Type B pancreatic cell (in vitro differentiated cells): ENCODE results near the gene PHAX. TPM values are rescaled to one million over a fixed set of nuclear protein-coding genes. Genes with fewer than 3 reads are reported as not detected.

Source experiments
- DNase-seq: peaks from one replicate; pipeline ENCODE4 v3.0.0; 2021; ENCODE audit warnings: mixed read lengths; ENCODE audit not compliant: unreplicated experiment; ENCODE audit errors: extremely low spot score
- H3K27ac Mint-ChIP-seq: 2 replicates; pipeline ENCODE4 v1.8.0; 2021; ENCODE audit warnings: mild to moderate bottlenecking, mixed read lengths
- H3K27me3 Mint-ChIP-seq: 2 replicates; pipeline ENCODE4 v1.8.0; 2021; ENCODE audit warnings: mixed read lengths
- H3K36me3 Mint-ChIP-seq: 2 replicates; pipeline ENCODE4 v1.8.0; 2021; ENCODE audit warnings: mixed read lengths
- H3K4me1 Mint-ChIP-seq: one replicate; pipeline ENCODE4 v1.8.0; 2021; ENCODE audit warnings: mixed read lengths; ENCODE audit not compliant: unreplicated experiment
- H3K4me3 Mint-ChIP-seq: 2 replicates; pipeline ENCODE4 v1.8.0; 2021; ENCODE audit warnings: mild to moderate bottlenecking, mixed read lengths
- H3K9me3 Mint-ChIP-seq: 2 replicates; pipeline ENCODE4 v1.8.0; 2021; ENCODE audit warnings: mixed read lengths
- total RNA-seq: library from RNA; stranded (reverse); gene quantifications from 2 replicates; pipeline ENCODE4 v1.2.1, GENCODE V29; 2021; ENCODE audit warnings: low replicate concordance
- TF ChIP-seq, protein P1 (sequence below): fragments of 200-600 bp; sonication (generic); conservative IDR thresholded peaks from 2 replicates; pipeline ENCODE4 v1.5.0; 2021; ENCODE audit warnings: antibody characterized with exemption, mild to moderate bottlenecking

Gene PHAX
- total RNA-seq, 1 donor from 2014 or later: 43.2 TPM

DNA sequence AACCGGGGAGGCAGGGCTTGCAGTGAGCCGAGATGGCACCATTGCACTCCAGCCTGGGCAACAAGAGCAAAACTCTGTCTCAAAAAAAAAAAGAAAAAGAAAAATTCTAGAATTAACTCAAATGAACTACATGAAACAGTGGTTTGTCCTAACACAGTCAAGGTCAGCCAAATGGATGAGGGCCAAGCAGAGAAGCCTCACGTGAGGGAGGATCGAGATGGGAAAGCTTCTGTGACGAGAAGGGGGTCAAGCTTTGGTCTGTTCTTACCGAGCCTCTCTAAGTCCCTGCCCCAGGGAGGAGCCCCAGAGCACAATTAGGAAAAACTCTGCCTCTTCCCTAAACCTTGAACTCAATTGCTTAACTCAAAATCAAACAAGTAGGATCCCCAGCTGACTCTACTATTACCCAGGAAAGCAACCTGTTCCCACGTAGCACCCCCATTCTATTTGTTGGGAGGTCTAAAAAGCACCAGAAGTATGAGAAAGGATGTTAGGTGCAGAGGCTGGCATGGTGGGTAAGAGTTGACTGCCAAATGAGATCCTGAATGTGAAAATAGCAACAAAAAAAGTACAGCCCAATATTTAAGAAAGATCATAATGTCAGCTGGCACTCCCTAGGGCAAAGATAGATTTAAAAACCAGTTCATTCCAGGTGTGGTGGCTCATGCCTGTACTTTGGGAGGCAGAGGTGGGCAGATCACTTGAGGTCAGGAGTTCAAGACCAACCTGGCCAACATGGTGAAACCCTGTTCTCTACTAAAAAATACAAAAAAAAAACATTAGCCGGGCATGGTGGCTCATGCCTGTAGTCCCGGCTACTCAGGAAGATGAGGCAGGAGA, 13.0 kb upstream of the PHAX start:
- Mint-ChIP-seq H3K4me1 (peaks cover 5% of the 10 kb centered on the region), H3K9me3 (no peaks in the 10 kb centered on the region), H3K27me3 (no peaks in the 10 kb centered on the region), H3K4me3 (no peak overlapping the region), H3K36me3 (peaks cover 14% of the 10 kb centered on the region), H3K27ac (no peak overlapping the region)
- DNase-seq: peak; percentile 15
- TF ChIP-seq, protein P1, sequence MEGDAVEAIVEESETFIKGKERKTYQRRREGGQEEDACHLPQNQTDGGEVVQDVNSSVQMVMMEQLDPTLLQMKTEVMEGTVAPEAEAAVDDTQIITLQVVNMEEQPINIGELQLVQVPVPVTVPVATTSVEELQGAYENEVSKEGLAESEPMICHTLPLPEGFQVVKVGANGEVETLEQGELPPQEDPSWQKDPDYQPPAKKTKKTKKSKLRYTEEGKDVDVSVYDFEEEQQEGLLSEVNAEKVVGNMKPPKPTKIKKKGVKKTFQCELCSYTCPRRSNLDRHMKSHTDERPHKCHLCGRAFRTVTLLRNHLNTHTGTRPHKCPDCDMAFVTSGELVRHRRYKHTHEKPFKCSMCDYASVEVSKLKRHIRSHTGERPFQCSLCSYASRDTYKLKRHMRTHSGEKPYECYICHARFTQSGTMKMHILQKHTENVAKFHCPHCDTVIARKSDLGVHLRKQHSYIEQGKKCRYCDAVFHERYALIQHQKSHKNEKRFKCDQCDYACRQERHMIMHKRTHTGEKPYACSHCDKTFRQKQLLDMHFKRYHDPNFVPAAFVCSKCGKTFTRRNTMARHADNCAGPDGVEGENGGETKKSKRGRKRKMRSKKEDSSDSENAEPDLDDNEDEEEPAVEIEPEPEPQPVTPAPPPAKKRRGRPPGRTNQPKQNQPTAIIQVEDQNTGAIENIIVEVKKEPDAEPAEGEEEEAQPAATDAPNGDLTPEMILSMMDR: no peak

DNA sequence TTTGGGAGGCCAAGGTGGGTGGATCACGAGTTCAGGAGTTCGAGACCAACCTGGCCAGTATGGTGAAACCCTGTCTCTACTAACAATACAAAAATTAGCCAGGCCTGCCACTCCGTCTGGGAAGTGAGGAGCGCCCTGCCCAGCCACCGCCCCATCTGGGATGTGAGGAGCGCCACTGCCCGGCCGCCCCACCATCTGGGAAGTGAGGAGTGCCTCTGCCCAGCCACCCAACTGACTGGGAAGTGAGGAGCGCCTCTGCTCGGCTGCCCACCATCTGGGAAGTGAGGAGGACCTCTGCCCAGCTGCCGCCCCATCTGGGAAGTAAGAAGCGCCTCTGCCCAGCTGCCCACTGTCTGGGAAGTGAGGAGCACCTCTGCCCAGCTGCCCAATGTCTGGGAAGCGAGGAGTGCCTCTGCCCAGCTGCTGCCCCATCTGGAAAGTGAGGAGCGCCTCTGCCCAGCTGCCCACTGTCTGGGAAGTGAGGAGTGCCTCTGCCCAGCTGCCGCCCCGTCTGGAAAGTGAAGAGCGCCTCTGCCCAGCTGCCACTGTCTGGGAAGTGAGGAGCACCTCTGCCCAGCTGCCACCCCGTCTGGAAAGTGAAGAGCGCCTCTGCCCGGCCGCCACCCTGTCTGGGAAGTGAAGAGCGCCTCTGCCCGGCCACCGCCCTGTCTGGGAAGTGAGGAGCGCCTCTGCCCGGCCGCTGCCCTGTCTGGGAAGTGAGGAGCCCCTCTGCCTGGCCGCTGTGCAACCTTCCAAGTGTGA, 11.0 kb upstream of the PHAX start:
- Mint-ChIP-seq H3K27ac (no peak overlapping the region), H3K36me3 (peaks cover 13% of the 10 kb centered on the region), H3K9me3 (no peaks in the 10 kb centered on the region)

DNA sequence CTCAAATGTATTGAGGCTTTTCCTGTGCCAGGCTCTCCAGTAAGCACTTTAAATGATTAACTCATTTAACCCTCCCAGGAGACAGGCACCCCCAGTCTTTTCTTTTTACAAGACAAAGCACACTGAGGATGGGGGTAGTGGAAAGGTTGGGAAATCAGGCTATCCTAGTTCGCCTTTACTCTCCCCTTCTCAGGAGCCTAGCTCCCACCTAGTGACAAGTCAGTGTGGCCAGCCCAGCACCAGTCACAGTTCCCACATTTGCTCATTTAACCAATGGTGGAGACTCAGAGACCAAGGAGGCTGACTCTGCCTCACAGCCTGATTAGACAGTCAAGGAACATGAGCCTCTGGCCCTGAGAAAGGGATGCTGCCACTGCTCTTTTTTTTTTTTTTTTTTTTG, 9.2 kb upstream of the PHAX start:
- Mint-ChIP-seq H3K9me3 (peaks cover 4% of the 10 kb centered on the region), H3K4me3 (no peak overlapping the region), H3K27me3 (no peaks in the 10 kb centered on the region), H3K4me1 (peaks cover 19% of the 10 kb centered on the region), H3K27ac (no peak overlapping the region), H3K36me3 (peaks cover 9% of the 10 kb centered on the region)
- TF ChIP-seq, protein P1: no peak
- no peak for DNase-seq

More for the DNA sequence above, 11.0 kb upstream of the PHAX start:
- Mint-ChIP-seq H3K4me3 (no peak overlapping the region), H3K4me1 (peaks cover 15% of the 10 kb centered on the region), H3K27me3 (no peaks in the 10 kb centered on the region)
- peak; percentile 20 for DNase-seq
- TF ChIP-seq, protein P1: no peak

DNA sequence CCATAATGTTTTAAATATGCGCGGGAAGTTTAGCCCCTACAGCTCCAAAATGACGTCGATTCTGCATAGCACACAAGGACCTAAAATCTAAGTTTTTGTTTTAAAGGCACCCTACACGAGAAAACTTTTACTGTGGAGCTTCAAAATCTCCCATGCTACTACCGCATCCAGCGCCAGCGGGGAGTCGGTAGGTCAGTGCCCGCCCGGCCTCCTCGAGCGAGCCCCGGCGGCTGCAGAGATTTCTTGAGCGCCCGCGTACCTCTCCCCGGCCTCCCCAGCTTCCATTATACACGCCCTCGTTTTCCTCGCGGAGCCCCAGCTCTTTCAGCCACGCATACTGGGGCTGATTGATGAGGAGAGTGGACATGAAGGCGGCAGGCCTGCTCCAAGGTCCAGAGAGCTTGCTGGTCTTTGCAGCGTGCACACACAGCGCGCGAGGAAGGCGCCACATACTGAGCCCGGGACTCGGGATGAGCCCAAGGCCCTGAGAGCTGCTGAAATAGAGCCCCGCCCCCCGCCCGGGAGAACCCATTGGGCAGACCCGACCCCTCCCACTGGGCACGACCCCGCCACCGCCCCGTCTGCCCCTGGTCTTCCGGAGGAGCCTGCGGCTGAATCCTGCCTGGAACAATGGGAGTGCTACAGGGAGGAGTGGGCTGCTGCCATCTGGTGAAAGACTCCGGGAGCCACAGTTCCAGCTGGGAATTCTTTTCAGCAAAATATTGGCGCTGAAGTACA, 5.8 kb upstream of the PHAX start, which contains the start of gene ALDH7A1:
ALDH7A1 (minus strand) TSS at position 472 of the 738 bp plus-strand sequence; CDS start at position 451, 21 bp downstream.
- Mint-ChIP-seq H3K27me3 (no peaks in the 10 kb centered on the region), H3K36me3 (peaks cover 4% of the 10 kb centered on the region), H3K27ac (peak within 1 kb of the TSS; percentile 89), H3K4me3 (peak within 1 kb of the TSS; percentile 92), H3K9me3 (peaks cover 7% of the 10 kb centered on the region), H3K4me1 (peaks cover 19% of the 10 kb centered on the region)
- peak; percentile 93 for DNase-seq
- TF ChIP-seq, protein P1: peak; percentile 67

DNA sequence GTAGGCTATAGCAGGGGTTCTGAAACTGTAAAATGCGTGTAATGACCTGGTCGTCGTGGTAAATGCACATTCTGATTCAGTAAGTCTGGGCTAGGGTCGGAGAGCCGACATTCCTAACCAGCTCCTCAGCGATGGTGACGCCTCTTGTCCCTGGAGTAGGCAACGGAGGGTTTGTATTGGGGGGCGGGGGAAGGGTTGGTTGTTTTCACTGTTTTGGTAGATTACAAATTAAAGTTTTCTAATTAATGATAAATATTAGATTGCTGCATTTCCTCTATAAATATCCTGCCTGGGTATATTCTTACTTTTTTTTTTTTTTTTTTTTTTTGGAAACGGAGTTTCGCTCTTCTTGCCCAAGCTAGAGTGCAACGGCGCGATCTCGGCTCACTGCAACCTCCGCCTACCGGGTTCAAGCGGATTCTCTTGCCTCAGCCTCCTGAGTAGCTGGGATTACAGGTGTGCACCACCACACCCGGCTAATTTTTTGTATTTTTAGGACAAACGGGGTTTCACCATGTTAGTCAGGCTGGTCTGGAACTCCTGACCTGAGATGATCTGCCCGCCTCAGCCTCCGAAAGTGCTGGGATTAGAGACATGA, 5.2 kb upstream of the PHAX start:
- H3K4me1 Mint-ChIP-seq: peaks cover 22% of the 10 kb centered on the region

More for the DNA sequence above, 5.2 kb upstream of the PHAX start:
- peaks cover 4% of the 10 kb centered on the region for H3K36me3 Mint-ChIP-seq
- peak overlapping the region; percentile 92 for H3K4me3 Mint-ChIP-seq
- TF ChIP-seq, protein P1: no peak
- peak overlapping the region; percentile 89 for H3K27ac Mint-ChIP-seq
- DNase-seq: peak; percentile 56
- H3K27me3 Mint-ChIP-seq: no peaks in the 10 kb centered on the region
- peaks cover 10% of the 10 kb centered on the region for H3K9me3 Mint-ChIP-seq
